ENCODE data around the gene APBA2.

- TF ChIP-seq CTCF (tag by site-specific recombination; IDR thresholded peaks at IDR 0.05), result no peak
- no peak for TF ChIP-seq KLF7 (tag by site-specific recombination; IDR thresholded peaks at IDR 0.05; ENCODE audit: borderline replicate concordance)
- no peak for TF ChIP-seq ZBTB49 (tag by site-specific recombination; IDR thresholded peaks at IDR 0.05; ENCODE audit: low read depth)
- TF ChIP-seq ZNF121 (tag by site-specific recombination; IDR thresholded peaks at IDR 0.05), result no peak
- TF ChIP-seq ZBTB10 (tag by site-specific recombination; IDR thresholded peaks at IDR 0.05), result no peak
- no peak for TF ChIP-seq SETDB1 (IDR thresholded peaks at IDR 0.05; ENCODE audit: insufficient read length, low read length)
- no peak for TF ChIP-seq ZNF174 (tag by site-specific recombination; IDR thresholded peaks at IDR 0.05)
- TF ChIP-seq ZBTB7A (tag by site-specific recombination; IDR thresholded peaks at IDR 0.05; ENCODE audit: low read depth), result no peak
Observed at GRCh38 chr15:28945626-28946230, 60.0 kb downstream of the APBA2 start.
